ENCODE measurements around the gene PAK1.
A peak's percentile ranks its signal among the peaks of the same experiment; 100 is the strongest.

PAK1 gene

GRCh38 chr11:77435972-77436371 lies 37.9 kb downstream of the PAK1 start:
- DNase-seq = no peak

GRCh38 chr11:77431813-77432212 lies 42.1 kb downstream of the PAK1 start:
- peak in 1 of 5 experiments; percentile 30 for DNase-seq

- no peak for DNase-seq
Measured at GRCh38 chr11:77428598-77428997, 45.3 kb downstream of the PAK1 start.

GRCh38 chr11:77425346-77425745 lies 48.5 kb downstream of the PAK1 start:
- DNase-seq = no peak

GRCh38 chr11:77424644-77425043 lies 49.2 kb downstream of the PAK1 start:
- no peak for DNase-seq

GRCh38 chr11:77423624-77424023 lies 50.3 kb downstream of the PAK1 start:
- DNase-seq = no peak

- DNase-seq = no peak
Measured at GRCh38 chr11:77422687-77423086, 51.2 kb downstream of the PAK1 start.

- no peak for DNase-seq
Measured at GRCh38 chr11:77421041-77421723, 52.7 kb downstream of the PAK1 start.

- DNase-seq = no peak
Measured at GRCh38 chr11:77418971-77419597, 54.8 kb downstream of the PAK1 start.

GRCh38 chr11:77418155-77418970 lies 55.5 kb downstream of the PAK1 start:
- DNase-seq = peak in 1 of 5 experiments; percentile 30

- no peak for DNase-seq
Measured at GRCh38 chr11:77416357-77416756, 57.5 kb downstream of the PAK1 start.

GRCh38 chr11:77413850-77414460 lies 59.9 kb downstream of the PAK1 start:
- DNase-seq = no peak

GRCh38 chr11:77412814-77413213 lies 61.1 kb downstream of the PAK1 start:
- no peak for DNase-seq

GRCh38 chr11:77411717-77412441 lies 62.0 kb downstream of the PAK1 start:
- peak; percentile 48 to 91 (median 60) for DNase-seq

GRCh38 chr11:77411137-77411707 lies 62.7 kb downstream of the PAK1 start:
- DNase-seq = peak in 1 of 5 experiments; percentile 39

- no peak for DNase-seq
Measured at GRCh38 chr11:77410076-77410827, 63.6 kb downstream of the PAK1 start.

- DNase-seq = no peak
Measured at GRCh38 chr11:77409046-77409445, 64.8 kb downstream of the PAK1 start.

GRCh38 chr11:77407613-77408012 lies 66.3 kb downstream of the PAK1 start:
- DNase-seq = no peak

GRCh38 chr11:77406396-77406795 lies 67.5 kb downstream of the PAK1 start:
- no peak for DNase-seq

- no peak for DNase-seq
Measured at GRCh38 chr11:77403211-77403610, 70.7 kb downstream of the PAK1 start.

- no peak for DNase-seq
Measured at GRCh38 chr11:77402218-77402556, 71.7 kb downstream of the PAK1 start.
